Kidney (tissue), 14 donors: ENCODE results near the gene PIK3CD. TPM values are rescaled to one million over a fixed set of nuclear protein-coding genes. Genes with fewer than 3 reads are reported as not detected.

ENCODE experiments used
- DNase-seq, 5 donors: peaks; one replicate each; pipeline ENCODE4 v3.0.0-alpha.2; 2013 to 2020
- FAIRE-seq: peaks from 2 replicates; lab custom pipeline; 2012; peaks lifted over from hg19 to GRCh38; lab: Jason Lieb, UNC
- H3K27ac ChIP-seq, 2 donors: one replicate each; pipeline ENCODE4 v1.7.0; 2013; ENCODE audit warnings: low read depth in 2 of 2, low read length in 2 of 2, inconsistent platforms in 1 of 2
- H3K27me3 ChIP-seq: one replicate; pipeline ENCODE4 v1.7.1; 2013; ENCODE audit warnings: low read length, inconsistent platforms; ENCODE audit not compliant: control insufficient read depth, insufficient read depth
- H3K36me3 ChIP-seq, 3 donors: one replicate each; pipeline versions ENCODE4 v1.7.0 to v1.7.1; 2013; ENCODE audit warnings: low read length in 3 of 3, control low read depth in 1 of 3, inconsistent platforms in 1 of 3; ENCODE audit not compliant: insufficient read depth in 3 of 3, control insufficient read depth in 2 of 3
- H3K4me1 ChIP-seq, 3 donors: one replicate each; pipeline versions ENCODE4 v1.7.0 to v1.7.1; 2013; ENCODE audit warnings: low read length in 3 of 3, inconsistent platforms in 1 of 3, low read depth in 1 of 3; ENCODE audit not compliant: control insufficient read depth in 2 of 3, insufficient read depth in 2 of 3
- H3K4me3 ChIP-seq, 3 donors: one replicate each; pipeline versions ENCODE4 v1.7.0 to v1.8.1; 2013; ENCODE audit warnings: low read length in 3 of 3, control low read depth in 1 of 3, inconsistent platforms in 1 of 3
- H3K9ac ChIP-seq, 3 donors: one replicate each; pipeline versions ENCODE4 v1.7.0 to v1.7.1; 2013; ENCODE audit warnings: low read length in 3 of 3, control low read depth in 1 of 3, inconsistent platforms in 1 of 3
- H3K9me3 ChIP-seq, 3 donors: one replicate each; pipeline versions ENCODE4 v1.7.0 to v1.7.1; 2013; ENCODE audit warnings: low read length in 3 of 3, control low read depth in 1 of 3, inconsistent platforms in 1 of 3; ENCODE audit not compliant: control insufficient read depth in 2 of 3, insufficient read depth in 1 of 3
- CTCF ChIP-seq: IDR thresholded peaks from 3 replicates; pipeline ENCODE4 v1.5.1; 2012; ENCODE audit warnings: mild to moderate bottlenecking, moderate library complexity, borderline replicate concordance; ENCODE audit not compliant: insufficient read depth; ENCODE audit errors: extremely low read depth
- intact Hi-C: fragments of 100-400 bp; cut with DNase I; formaldehyde crosslinking; loops from one replicate; pipeline ENCODE4 v1.11.1; 2022
- polyA plus RNA-seq: library from polyadenylated mRNA; stranded (reverse); fragments of 350-450 nt; fragmentation: Illumina TruSeq; extraction: RNeasy Lipid Tissue Mini Kit (QIAGEN cat#74804); gene quantifications from one replicate; pipeline ENCODE4 v1.2.3, GENCODE V29; 2014; ENCODE audit warnings: low read depth, low replicate concordance; ENCODE audit not compliant: insufficient read depth
- total RNA-seq: library from RNA; stranded (reverse); fragmentation: NEBNext Ultra II Directional; extraction: Animal tissue kit (Norgen Biotek cat#: 25700); gene quantifications from one replicate; pipeline ENCODE4 v1.2.1, GENCODE V29; 2021
- donor health status: control.
- donor health status: control.
- donor health status: control.
- donor health status: control.
- donor health status: control.
- donor health status: DM: yes; HTN: yes; CAD: no.
- donor health status: Normal renal cell carcinoma (clear cell type).

The PIK3CD gene
- total and polyA plus RNA-seq, 2 donors from 2014 or later, result 5.3 to 19.7 TPM

- peaks cover 0 to 2% (median 0%) of the 10 kb centered on the region in 3 donors for H3K36me3 ChIP-seq
- H3K9ac ChIP-seq, result no peak overlapping the region
- no peaks in the 10 kb centered on the region for H3K9me3 ChIP-seq
- DNase-seq, result peak in 2 of 5 donors; percentile 34 to 74
- no peak overlapping the region for H3K27ac ChIP-seq
- no peak overlapping the region for H3K4me3 ChIP-seq
- intact Hi-C loops, result no loop called here
- H3K4me1 ChIP-seq, result no peaks in the 10 kb centered on the region
- H3K27me3 ChIP-seq, result no peaks in the 10 kb centered on the region
- TF ChIP-seq CTCF, result peak; percentile 48
- no peak for FAIRE-seq
Observed at GRCh38 chr1:9615316-9616063, 36.0 kb upstream of the PIK3CD start.

DNA sequence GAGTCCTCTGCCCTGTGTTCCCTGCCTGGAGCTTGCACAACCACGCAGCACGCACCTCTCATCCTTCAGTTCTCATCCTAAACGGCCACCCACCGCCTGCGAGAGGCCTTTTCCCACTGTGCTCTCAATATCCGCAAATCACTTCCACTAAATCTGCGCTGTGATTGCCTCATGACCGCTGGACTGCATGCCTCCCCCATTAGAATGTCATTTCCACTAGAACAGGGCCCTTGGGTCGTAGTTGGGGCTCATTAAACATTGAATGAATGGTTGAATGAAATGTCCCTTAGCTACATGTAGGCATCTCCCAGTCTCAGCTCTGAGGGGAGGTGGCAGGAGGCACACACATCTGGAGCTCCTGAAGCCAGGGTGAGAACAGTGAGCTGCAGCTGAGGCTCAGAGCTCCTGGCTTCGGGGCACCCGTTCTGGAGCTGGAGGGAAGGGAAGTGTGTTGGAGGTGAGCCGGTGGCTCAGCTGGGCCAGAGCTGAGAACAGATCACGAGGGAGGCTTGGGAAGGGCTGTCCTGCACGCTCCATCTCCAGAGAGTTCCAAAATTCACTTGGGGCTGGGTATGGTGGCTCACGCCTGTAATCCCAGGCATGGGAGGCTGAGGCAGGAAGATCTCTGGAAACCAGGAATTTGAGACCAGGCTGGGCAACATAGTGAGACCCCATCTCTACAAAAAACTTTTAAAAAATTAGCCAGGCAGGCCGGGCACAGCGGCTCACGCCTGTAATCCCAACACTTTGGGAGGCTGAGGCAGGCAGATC is 32.4 kb upstream of the PIK3CD start:
- intact Hi-C loops, result no loop called here
- no peak overlapping the region for H3K27ac ChIP-seq
- no peak overlapping the region for H3K9ac ChIP-seq
- no peaks in the 10 kb centered on the region for H3K4me1 ChIP-seq
- no peaks in the 10 kb centered on the region for H3K9me3 ChIP-seq
- FAIRE-seq, result no peak
- H3K27me3 ChIP-seq, result no peaks in the 10 kb centered on the region
- no peak overlapping the region for H3K4me3 ChIP-seq
- DNase-seq, result peak in 3 of 5 donors; percentile 14 to 56 (median 28)
- no peak for TF ChIP-seq CTCF
- no peaks in the 10 kb centered on the region for H3K36me3 ChIP-seq

- DNase-seq (no peak), FAIRE-seq (no peak)
- TF ChIP-seq CTCF, result no peak
- Histone ChIP-seq H3K4me1 (no peaks in the 10 kb centered on the region), H3K9me3 (no peaks in the 10 kb centered on the region), H3K4me3 (no peak overlapping the region), H3K9ac (no peak overlapping the region), H3K27me3 (no peaks in the 10 kb centered on the region), H3K36me3 (no peaks in the 10 kb centered on the region), H3K27ac (no peak overlapping the region)
- intact Hi-C loops, result no loop called here
Observed at GRCh38 chr1:9621032-9621431, 30.5 kb upstream of the PIK3CD start.
